ENCODE data around the gene PIAS2.
"Not testable (repeated sequence)": the region's sequence is repeated elsewhere in the genome, so short reads cannot be mapped to it uniquely, and the experiment has no call there.

PIAS2 gene

DNA sequence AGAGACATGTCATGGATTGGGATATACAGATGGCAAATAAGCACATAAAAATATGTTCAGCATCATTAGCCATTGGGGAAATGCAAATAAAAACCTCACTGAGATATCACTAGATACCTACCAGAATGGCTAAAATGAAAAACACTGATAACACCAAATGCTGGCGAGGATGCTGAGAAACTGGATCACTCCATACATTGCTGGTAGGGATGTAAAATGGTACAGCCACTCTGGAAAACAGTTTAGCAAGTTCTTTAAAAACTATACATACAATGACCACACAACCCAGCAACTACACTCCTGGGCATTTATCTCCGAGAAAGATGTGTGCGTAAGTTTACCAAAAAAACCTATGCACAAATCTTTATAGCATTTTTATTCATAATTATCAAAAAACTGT is 13.9 kb downstream of the PIAS2 start:
- no peak for DNase-seq

DNA sequence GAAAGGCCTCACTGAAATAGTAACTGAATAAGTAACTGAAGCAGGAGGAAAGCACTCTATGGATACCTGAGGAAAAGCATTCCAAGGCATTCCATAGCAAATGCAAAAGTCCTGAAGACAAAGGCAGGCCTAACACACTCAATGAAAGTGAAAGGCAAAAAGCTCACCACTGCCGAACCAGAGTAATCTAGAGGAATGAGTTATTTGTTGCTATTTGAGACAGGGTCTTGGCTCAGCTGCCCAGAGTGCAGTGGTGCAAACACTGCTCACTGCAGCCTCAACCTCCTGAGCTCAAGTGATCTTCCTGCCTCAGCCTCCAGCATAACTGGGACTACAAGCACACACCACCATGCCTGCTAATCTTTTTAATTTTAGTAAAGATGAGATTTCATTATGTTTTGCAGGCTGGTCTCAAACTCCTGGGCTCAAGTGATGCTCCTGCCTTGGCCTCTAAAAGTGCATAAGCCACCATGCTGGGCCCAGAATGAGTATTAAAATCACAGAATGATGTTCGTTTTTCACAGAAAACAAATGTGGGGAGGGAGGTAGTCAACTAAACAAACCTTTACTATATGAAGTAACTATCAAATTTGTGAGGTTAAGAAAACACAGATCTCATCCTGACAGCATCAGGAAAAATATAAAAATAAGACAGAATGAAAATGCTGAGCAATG is 17.9 kb downstream of the PIAS2 start:
- no peak for DNase-seq

DNA sequence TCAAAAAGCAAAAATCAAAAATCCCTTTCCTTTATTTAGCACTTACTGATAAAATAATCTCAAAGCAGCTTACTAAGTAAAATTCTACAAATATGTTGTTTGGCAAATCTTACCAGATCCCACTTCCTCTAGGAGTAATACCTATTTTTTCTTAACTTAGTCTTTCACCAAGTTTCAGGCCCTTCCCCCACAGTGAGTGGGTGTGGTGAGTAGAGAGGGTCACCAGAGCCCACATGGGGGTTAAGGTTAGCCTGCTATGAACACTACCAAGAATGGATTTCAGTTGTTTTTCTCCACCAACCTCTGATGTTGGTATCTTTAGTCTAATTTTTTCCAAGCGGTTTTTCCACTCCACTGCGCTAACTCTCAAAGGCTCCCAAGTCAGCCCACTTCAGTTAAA is 23.2 kb downstream of the PIAS2 start:
- DNase-seq = no peak

DNA sequence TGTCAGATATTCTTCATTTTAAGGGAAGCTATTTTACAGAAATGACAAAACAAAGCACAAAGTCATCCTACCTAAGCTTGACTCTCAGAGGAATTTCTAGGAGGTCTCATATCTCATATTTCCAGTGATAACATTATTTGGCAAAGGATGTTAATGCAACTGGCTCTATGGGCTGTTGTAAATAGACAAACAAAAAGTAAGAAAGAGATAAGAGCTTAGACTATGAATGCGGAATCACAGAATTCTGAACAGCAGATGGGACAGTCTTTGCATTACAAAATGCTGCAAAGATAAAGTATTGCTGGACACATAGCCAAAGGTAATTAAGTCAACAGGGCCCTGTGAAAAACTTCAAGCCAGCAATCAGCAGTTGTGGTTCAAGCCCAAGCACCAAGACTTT is 23.9 kb downstream of the PIAS2 start:
- DNase-seq = no peak

DNA sequence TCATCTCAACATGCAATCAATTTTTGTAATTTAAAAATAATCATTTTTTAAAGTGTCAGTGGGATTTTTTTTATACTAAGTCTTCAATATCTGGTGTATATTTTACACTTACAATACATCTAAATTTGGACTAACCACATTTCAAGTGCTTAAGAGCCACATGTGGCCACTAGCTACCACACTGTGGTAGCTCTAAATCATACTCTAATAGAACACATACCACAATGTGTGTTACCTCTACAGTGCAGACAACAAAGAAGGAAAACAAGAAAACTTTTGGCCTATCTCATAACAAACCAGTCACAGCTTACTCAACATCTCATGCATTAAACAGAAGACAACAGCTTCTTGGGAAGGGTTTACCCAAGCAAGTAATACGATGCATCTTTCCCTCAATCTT is 24.5 kb downstream of the PIAS2 start:
- no peak for DNase-seq

DNA sequence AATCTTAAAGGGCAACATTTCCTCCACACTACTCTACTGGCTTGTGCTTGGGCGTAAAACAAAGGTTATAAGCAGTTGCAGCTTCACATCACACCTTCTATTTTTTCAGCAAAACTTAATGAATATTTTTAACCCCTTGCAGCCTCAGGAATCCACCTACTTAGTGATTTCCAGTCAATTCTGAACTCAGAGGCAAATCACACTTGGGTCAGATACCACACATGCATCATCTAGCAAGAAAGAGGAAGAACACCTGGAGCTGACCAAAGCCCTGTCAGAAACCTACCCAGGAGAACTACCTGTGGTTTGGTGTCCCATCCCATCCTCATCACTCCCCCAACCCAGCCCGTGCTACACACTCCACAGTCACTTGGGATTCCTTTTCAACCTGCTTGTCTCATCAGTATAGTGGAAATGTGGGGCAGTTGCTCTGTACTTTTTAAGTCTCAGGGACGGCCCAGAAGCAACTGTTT is 25.5 kb downstream of the PIAS2 start:
- no peak for DNase-seq

DNA sequence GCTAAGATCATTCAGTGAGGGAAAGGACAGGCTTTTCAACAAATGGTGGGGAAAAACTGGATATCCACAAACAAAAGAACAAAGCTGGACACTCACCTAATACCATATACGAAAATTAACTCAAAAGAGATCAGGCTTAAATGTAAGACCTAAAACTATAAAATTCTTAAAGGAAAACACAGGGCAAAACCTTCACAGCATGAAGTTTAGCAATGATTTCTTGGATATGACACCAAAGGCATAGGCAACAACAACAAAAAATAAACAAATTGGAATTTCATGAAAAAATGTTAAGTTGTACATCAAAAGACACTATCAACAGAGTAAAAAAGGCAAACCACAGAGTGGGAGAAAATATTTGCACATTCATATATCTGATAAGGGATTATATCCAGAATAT is 28.3 kb downstream of the PIAS2 start:
- no peak for DNase-seq

DNA sequence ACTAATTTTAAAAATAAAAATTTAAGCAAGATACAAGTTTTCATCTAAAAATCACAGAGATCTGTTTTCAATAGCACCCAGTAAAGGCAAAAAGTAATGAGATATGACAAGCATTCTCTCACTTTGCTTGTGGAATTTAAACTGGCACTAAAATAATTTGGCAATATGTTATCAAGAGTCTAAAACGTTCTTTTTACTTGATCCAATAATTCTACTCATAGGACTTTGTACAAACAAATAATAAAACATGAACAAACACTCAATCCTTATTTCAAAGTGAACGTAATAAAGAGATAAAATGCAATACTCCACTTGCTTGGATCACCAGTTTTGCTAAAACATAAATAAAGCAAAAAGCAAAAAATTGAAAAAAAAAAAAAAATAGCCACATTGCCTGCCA is 30.4 kb downstream of the PIAS2 start:
- DNase-seq = no peak

DNA sequence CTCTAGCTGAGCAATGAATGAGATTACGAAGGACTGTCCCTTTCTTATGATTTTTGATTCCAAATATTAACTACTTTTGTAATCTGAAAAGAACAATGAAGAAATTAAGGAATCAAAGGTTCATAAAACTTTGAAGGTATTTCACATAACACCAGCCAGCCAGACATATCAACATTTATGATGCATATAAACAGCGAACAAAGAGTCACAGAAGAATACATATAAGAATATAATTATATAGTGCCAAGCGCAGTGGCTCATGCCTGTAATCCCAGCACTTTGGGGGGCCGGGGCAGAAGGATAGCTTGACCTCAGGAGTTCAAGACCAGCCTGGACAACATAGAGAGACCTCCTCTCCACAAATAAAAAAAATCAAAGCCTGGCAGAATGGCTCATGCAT is 34.1 kb downstream of the PIAS2 start:
- DNase-seq = no peak

DNA sequence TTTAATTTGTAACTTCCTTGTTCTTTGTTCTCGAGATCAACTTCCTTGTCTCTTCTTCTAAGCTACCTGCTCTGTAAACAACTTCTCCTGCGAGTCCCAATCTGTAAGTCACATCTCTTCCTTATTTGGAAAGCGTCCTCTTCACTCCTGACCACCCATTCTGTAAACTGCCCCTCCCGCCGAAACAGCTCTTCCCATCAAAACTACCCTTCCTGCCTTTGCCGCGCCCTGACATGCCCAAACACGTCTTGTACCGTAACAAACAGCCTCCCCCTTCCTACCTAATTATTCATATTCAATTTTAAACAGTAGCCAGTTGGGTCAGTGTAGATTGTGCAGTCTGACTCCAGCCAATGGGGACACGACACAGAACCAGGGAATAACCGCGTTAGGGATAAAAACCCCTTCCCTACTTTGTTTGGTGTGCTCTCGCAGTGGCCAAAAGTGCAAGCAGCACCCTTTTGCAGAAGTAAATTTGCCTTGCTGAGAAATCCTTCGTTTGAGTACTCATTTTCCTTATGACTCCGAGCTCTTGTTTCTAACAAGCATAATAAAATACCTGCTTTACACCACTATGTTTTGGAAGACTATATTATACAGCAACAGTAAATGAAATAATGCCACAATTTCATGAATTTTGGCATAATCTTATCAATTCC is 39.8 kb downstream of the PIAS2 start:
- DNase-seq = no peak

DNA sequence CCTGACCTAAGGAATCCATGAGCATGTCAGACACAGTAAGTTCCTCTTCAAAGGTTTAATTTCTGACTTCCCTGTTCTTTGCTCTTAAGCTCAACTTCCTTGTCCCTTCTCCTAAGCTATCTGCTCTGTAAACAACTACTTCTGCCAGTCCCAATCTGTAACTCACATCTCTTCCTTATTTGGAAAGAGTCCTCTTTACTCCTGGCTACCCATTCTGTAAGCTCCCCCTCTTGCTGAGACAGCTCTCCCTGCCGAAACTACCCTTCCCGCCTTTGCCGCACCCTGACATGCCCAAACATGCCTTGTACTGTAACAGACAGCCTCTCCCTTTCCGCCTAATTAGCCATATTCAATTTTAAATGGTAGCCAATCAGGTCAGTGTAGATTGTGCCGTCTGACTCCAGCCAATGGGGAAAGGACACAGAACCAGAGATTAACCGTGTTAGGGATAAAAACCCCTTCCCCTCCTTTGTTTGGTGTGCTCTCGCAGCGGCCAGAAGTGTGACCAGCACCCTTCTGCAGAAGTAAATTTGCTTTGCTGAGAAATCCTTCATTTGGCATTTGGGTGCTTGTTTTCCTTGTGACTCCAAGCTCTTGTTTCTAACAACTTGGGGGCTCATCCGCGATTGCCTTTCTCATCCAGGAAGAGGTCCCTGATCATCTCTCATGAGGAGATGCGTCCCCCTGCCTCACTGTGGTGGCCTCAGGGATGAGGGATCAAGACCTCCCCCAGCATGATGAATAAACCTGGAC is 49.0 kb downstream of the PIAS2 start:
- no peak for DNase-seq

DNA sequence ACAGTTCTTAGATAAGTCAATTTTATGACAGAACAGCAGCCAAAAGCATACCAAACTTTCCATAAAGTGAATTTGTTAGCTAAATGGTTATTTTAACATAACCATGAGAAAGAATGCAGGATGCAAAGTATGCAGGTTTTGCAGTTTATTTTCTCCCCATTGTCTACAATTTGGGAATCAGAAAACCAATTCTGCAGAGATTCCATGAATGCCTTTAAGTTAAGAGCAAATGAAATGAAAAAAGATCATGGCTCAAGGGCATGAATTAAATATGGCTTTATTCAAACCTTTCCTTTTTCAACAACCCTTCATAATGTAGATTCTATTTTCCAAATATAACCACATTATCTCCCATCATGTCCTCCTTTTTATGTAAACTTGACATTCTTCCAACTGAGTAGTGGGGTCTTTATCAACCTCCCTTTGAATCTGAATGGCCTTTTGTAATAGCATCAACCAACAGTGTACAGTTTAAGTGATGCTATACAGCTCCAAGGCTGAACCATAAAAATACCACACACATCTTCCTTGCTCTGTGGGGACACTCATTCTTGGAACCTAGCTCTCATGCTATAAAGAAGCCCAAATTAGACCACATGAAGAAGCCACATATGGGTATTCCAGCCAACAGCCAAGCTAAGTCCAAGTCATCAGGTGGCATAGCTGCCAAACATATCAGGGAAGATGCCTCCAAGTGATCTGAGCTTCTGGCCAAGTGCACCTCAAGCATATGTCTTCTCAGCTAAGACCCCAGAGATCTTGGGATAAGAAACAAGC is 49.8 kb downstream of the PIAS2 start:
- DNase-seq = no peak

DNA sequence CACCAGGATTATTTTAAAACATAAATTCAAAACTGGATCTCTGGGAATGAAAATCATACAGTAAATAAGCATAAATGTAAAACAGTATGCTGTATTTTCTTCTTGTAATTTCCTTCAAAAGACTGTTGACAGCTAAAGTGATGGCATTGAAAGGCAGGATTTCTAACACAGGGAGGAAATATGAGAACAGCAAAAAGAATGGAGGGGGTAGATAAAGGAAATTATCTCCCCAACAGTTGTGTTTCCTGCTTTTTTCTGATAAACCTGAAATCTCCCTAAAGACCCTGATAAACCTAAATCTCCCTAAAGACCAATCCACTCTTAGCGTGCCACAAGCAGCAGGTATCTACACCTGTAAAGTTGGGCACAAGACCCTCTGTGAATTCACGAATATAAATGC is 50.8 kb downstream of the PIAS2 start:
- DNase-seq = no peak

DNA sequence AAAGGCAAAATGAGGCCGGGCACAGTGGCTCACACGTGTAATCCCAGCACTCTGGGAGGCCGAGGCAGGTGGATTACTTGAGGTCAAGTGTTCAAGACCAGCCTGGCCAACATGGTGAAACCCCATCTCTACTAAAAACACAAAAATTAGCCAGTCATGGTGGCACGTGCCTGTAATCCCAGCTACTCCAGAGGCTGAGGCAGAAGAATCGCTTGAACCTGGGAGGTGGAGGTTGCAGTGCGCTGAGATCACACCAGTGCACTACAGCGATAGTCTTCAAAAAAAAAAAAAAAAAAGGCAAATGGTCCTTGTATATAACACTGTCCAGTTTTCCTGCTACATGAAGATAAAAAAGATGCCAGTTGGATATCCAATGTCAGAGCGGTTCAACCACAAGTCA is 52.1 kb downstream of the PIAS2 start:
- DNase-seq = not testable (repeated sequence)

DNA sequence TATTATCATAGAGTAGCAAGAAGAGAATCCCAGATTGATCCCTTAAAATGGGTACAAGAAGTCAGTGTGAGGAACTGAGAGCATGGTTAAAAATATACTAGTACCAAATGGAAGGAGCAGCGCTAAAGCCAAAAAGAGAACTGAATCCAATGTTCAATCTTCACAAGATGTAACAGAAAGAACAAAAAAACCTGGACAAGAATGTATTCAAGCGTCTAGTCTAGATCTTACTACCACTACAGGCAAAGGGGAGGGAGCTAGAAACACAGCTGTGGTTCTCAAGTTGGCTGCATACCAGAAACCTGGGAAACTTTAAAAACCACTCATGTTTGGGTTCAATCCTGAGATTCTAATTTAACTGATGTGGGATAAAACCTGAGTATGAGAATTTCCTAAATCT is 57.5 kb downstream of the PIAS2 start:
- DNase-seq = no peak

DNA sequence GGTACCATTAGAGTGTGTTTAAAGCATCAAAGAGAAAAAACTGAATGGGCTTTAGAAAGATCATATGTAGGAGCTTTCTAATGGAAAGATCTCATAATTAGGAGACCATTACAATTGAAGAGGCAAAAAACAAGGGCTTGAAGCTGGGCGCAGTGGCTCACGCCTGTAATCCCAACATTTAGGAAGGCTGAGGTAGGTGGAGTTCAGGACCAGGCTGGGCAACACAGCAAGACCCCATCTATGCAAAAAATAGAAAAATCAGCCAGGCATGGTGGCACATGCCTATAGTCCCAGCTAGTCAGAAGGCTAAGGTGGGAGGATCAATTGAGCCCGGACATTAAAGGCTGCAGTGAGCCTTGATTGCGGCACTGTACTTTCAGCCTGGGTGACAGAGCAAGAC is 59.0 kb downstream of the PIAS2 start:
- DNase-seq = no peak

DNA sequence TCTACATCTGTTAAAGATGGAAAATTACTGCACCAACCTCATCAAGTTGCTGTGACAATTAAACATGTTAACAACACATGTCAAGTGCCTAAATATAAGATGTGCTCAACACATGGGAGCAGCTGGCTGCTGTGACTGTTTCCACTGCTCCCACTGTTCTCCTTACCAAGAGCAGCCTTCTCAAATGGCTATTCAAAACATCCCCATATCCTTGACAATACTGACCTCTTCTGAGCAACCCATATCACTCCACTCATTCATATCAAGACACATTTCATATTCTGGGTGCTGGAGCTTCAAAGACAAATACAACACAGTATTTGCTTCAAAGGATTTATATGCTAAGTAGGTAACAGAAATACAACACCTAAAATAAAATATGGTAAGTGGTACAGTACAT is 60.3 kb downstream of the PIAS2 start:
- no peak for DNase-seq

DNA sequence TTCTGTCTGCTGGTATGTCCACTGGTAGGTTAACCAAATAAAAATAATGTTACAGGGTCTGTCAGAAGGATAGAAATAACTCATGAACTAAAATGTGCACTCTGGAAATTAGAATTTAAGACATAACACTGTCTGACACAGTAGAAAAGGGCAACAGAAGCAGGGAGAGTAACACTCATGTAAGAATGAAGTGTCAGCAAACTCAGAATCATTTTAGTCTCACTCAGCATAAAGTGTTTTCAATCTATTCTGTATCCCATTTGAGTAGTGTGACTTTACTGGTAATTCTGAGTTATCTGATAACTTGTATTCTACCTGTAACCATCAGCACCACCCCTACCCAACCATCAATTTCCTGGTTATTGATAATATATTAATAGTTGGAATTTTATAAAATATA is 68.3 kb downstream of the PIAS2 start:
- DNase-seq = no peak

DNA sequence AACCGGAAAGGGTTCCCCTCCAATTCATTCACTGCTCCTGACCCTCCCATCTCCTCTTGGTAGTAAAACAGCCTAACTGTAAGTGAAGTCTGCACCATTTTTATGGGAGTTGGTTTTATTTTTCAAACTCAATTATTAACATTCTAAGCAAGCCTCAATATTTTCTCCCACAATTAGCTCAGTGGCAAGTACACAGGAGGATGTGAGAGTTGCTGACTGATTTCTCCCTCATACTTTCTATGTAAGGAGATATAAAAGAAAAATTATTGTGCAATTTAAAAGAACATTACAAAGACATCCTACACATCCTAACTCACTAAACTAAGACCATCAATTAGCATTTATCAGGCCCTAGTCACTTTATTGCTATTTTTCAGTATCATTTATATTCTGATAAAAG is 73.9 kb downstream of the PIAS2 start:
- no peak for DNase-seq

DNA sequence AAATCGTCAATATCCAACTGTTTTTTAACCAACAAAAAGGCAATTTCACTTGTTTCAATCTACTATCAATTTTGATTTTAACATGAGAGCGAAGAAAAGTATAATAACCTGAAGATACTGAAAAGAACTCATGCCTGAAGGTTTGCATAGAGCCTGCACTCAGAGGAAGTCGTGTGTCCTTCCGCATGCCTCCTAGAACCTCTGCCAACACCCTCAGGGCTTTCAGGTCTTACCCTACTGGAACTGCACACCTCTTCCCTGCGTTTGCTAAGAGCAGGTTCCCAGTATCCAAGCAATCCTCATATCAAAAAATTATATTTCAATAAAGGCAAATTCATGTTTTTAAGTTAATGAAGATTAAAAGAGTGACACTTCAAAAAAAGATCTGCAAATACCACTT is 74.7 kb downstream of the PIAS2 start:
- DNase-seq = no peak

DNA sequence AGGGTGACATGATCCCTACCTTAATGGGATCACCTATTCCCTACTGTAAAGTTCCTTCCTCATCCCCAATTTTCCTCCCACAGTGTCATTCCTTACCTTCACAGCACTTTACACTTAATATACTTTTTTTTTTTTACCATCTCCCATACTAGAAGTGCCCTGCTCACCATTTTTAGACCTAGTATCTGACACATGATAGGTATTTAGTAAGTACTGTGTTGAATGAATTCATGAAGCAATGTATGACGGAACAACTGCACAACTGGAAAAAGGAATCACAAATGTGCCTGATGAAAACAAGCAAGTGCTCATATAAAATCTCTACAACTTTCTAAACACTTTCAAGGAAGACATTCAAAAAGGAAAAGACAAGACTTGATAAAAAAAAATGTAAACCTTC is 83.4 kb downstream of the PIAS2 start:
- DNase-seq = no peak

DNA sequence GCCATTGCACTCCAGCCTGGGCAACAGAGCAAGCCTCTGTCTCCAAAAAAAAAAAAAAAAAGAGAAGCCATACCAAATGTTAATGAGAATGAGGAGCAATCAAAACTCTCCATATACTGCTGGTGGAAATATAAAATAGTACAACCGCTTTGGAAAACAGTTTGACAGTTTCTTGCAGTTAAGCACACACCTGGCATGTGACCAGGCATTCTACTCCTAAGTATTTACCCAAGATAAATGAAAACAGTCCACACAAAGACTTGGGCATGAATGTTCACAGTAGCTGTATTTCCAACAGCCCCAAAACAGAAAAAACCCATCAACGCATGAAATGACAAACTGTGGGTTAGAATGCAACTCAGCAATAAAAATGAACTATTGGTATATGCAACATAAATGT is 84.5 kb downstream of the PIAS2 start:
- DNase-seq = no peak

DNA sequence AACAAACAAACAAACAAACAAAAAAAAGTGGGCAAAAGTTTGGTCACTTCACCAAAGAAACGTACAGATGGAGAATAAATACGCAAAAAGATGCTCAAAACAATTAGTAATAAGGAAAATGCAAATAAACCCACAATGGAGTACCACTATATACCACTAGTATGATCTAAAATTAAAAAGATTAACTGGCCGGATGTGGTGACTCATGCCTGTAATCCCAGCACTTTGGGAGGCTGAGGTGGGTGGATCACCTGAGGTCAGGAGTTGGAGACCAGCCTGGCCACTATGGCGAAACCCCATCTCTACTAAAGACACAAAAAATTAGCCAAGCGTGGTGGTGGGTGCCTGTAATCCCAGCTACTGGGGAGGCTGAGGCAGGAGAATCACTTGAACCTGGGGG is 84.9 kb downstream of the PIAS2 start:
- DNase-seq = not testable (repeated sequence)

DNA sequence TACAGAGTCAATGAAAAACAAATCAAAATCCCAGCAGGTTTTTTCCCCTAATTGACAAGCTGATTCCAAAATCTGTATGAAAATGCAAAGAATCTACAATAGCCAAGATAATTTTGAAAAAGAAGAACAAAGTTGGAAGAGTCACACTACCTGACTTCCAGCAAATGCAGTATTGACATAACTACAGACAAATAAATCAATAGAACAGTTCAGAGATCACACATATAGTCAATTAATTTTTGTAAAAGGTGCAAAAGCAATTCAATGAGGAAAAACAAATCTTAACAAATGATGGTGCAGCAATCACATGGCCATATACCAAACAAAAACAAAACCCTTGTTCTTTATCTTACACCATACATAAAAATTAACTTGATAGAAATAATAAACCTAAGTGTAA is 85.9 kb downstream of the PIAS2 start:
- no peak for DNase-seq

All from NCI-H187 treated with DMSO at 0.1 percent for 48 hours (cell line).